Tibial nerve (tissue), 4 donors: ENCODE data around the gene SDK2. TPM values are rescaled to one million over a fixed set of nuclear protein-coding genes. Genes with fewer than 3 reads are reported as not detected.

Source experiments
- DNase-seq, 2 donors: peaks; one replicate each; pipeline ENCODE4 v3.0.0-alpha.2; 2019; ENCODE audit warnings: low spot score in 2 of 2
- H3K27ac ChIP-seq, 4 donors: fragments of 200-600 bp; sonication (generic) in 3 of 4; one replicate each; pipeline ENCODE4 v1.5.1; 2017 to 2019; ENCODE audit warnings: mild to moderate bottlenecking in 1 of 4
- H3K27me3 ChIP-seq, 2 donors: fragments of 200-600 bp; sonication (generic) in 1 of 2; one replicate each; pipeline versions ENCODE4 v1.5.1 to v1.6.0; 2017 to 2019
- H3K36me3 ChIP-seq, 3 donors: fragments of 200-600 bp; sonication (generic); one replicate each; pipeline ENCODE4 v1.5.1; 2018 to 2019
- H3K4me1 ChIP-seq, 4 donors: fragments of 200-600 bp; sonication (generic) in 3 of 4; one replicate each; pipeline ENCODE4 v1.5.1; 2017 to 2019
- H3K4me3 ChIP-seq, 4 donors: fragments of 200-600 bp; sonication (generic) in 3 of 4; one replicate each; pipeline ENCODE4 v1.5.1; 2017 to 2019; ENCODE audit warnings: mild to moderate bottlenecking in 1 of 4, moderate library complexity in 1 of 4
- H3K9me3 ChIP-seq, 4 donors: fragments of 200-600 bp; sonication (generic) in 3 of 4; one replicate each; pipeline ENCODE4 v1.5.1; 2017 to 2019
- EP300 ChIP-seq, 2 donors: sonication (generic); formaldehyde crosslinking; IDR thresholded peaks; one replicate each; pipeline ENCODE4 v1.6.1; 2017; ENCODE audit warnings: antibody characterized with exemption in 2 of 2, mild to moderate bottlenecking in 1 of 2
- POLR2A ChIP-seq, 2 donors: fragments of 450-650 bp; IDR thresholded peaks; one replicate each; pipeline ENCODE4 v1.6.1; 2017; ENCODE audit warnings: antibody characterized with exemption in 2 of 2, mild to moderate bottlenecking in 2 of 2, moderate library complexity in 2 of 2
- WGBS, 2 donors: methylation state at CpG; one replicate each; pipeline ENCODE4 v1.1.5; 2018; 5-methylcytosine and 5-hydroxymethylcytosine counted together
- total RNA-seq, 4 donors: library from RNA; depleted of rRNA; stranded (reverse); fragments of >200 nt; gene quantifications; one replicate each; pipeline ENCODE4 v1.1.0, GENCODE V29; 2016
- TF ChIP-seq, protein P1 (sequence below), 5 experiments: fragments of 200-600 bp in 3 of 5; fragments of 450-650 bp in 2 of 5; sonication (generic) in 3 of 5; IDR thresholded peaks; one replicate each; pipeline ENCODE4 v1.5.1; 2016 to 2019; ENCODE audit warnings: antibody characterized with exemption in 5 of 5, mild to moderate bottlenecking in 3 of 5, moderate library complexity in 2 of 5

Gene SDK2
- total RNA-seq, 4 donors from 2014 or later, result 3.1 to 6.3 (median 4.6) TPM

DNA sequence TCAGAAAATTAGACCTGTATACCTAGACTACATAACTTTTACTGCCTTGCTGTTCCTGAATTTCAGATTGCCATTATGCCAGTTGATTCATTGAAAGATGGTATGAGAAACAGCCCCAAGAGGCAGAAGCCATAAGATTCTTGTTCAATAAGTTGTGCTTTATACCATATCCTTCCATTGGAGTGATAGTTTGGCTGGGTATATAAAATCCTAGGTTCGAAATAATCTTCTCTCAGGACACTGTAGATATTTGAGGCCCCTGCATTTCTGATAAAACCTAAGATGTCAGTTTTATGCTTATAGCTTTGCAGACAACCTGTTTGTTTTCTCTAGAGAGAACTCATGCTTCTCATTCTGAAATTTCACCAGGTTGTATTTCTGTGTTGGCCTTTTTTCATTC, 9.6 kb upstream of the SDK2 start:
- no peak overlapping the region for H3K27ac ChIP-seq
- TF ChIP-seq, protein P1, sequence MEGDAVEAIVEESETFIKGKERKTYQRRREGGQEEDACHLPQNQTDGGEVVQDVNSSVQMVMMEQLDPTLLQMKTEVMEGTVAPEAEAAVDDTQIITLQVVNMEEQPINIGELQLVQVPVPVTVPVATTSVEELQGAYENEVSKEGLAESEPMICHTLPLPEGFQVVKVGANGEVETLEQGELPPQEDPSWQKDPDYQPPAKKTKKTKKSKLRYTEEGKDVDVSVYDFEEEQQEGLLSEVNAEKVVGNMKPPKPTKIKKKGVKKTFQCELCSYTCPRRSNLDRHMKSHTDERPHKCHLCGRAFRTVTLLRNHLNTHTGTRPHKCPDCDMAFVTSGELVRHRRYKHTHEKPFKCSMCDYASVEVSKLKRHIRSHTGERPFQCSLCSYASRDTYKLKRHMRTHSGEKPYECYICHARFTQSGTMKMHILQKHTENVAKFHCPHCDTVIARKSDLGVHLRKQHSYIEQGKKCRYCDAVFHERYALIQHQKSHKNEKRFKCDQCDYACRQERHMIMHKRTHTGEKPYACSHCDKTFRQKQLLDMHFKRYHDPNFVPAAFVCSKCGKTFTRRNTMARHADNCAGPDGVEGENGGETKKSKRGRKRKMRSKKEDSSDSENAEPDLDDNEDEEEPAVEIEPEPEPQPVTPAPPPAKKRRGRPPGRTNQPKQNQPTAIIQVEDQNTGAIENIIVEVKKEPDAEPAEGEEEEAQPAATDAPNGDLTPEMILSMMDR (IDR thresholded peaks at IDR 0.05), result no peak
- TF ChIP-seq POLR2A (IDR thresholded peaks at IDR 0.05), result no peak
- no peak for TF ChIP-seq EP300 (IDR thresholded peaks at IDR 0.05)
- H3K9me3 ChIP-seq, result peaks cover 0 to 19% (median 0%) of the 10 kb centered on the region in 4 donors
- WGBS, 2 donors, result 89 to 94% methylated on average over 1 of the region's 1 CpG
- H3K4me1 ChIP-seq, result peaks cover 0 to 6% (median 0%) of the 10 kb centered on the region in 4 donors
- no peak for DNase-seq
- no peaks in the 10 kb centered on the region for H3K36me3 ChIP-seq
- peaks cover 0 to under 1% of the 10 kb centered on the region in 2 donors for H3K27me3 ChIP-seq
- H3K4me3 ChIP-seq, result no peak overlapping the region

DNA sequence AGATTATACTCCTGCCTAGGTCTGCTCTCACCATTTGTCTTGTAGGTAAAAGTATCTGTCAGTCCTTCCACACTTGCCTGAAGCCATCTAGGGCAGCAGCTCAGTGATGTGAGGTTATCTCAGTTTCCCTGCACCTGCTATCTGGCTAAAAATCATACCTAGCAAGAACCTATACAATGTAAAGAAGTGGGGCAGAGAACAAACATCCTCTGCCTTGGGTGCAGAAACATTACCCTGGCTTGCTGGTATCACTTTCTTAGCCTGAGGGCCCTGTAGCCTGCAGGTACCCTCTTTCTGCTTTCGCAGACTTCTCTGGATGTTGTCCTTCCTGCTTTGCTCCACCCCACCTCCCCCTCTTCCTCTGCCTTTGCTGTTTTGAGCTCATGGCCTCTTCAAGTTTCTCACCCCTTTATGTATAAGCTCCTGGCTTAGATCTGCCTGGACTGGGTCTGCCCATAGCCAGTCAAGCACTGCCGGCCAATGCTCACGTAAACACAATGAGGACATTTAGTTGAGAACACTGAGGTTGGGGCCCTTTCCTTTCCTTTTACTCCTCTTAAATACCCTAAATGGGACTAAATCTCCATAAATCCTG, 8.7 kb upstream of the SDK2 start:
- peaks cover 0 to 6% (median 0%) of the 10 kb centered on the region in 4 donors for H3K4me1 ChIP-seq
- no peaks in the 10 kb centered on the region for H3K36me3 ChIP-seq
- DNase-seq, result no peak
- no peak overlapping the region for H3K27ac ChIP-seq
- 63 to 65% methylated on average over 3 of the region's 3 CpGs for WGBS, 2 donors
- H3K4me3 ChIP-seq, result no peak overlapping the region
- H3K9me3 ChIP-seq, result peaks cover 0 to 19% (median 0%) of the 10 kb centered on the region in 4 donors
- TF ChIP-seq EP300 (IDR thresholded peaks at IDR 0.05) (no peak), POLR2A (IDR thresholded peaks at IDR 0.05) (no peak)
- peaks cover 0 to 6% of the 10 kb centered on the region in 2 donors for H3K27me3 ChIP-seq

DNA sequence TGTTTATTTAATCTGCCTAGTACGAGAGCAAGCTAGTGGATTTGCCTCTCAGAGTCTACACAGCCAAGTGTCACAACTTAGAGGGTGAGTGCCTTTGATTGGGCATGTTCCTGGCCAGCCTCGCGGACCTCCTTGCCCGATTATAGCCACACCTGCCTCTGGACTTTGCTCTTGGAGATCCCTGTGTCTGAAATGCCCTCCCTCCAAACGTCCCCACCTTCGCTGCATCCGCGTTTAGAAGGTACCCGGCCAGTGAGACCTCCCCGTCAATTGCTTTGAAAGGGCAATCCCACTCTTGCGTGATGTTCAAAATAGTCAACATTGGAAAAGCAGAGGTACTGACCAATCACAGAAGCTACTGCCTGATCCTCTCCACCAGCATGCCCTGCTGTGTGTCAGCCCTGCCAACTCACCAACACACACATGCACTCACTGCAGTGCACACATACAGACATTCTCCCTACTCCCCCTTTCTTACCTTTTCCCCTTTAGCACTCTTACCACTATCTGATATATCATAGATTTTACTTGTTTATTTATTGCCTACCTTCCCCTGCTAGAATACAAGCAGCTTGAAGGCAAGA, 6.5 kb upstream of the SDK2 start:
- Histone ChIP-seq H3K36me3 (no peaks in the 10 kb centered on the region), H3K4me1 (peaks cover 0 to 5% (median under 1%) of the 10 kb centered on the region in 4 donors), H3K27ac (no peak overlapping the region), H3K27me3 (peaks cover 0 to 19% of the 10 kb centered on the region in 2 donors), H3K9me3 (peaks cover 0 to 19% (median 0%) of the 10 kb centered on the region in 4 donors), H3K4me3 (no peak overlapping the region)
- WGBS, 2 donors, result 79 to 86% methylated on average over 10 to 11 of the region's 11 CpGs
- no peak for DNase-seq
- no peak for TF ChIP-seq EP300 (IDR thresholded peaks at IDR 0.05)

DNA sequence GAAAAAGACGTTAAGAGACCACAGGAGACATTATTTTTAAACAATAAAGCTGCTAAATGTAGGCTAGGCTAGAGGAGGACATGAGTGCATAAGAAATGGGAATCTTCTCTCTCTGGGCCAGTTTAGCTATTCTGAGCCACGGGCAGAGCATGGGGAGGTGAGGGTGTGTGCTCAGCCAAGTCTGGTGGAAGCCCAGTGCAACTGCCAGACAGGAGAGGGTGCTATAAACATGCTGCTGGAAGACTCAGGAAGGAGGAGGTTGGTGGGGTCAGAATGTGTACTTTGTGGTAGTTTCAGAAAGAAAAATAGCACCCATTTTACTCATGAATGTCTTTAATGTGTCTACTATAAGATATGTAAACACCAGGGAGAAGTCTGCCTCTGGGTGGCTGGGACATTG, 5.9 kb upstream of the SDK2 start:
- Histone ChIP-seq H3K36me3 (no peaks in the 10 kb centered on the region), H3K9me3 (peaks cover 0 to 19% (median 0%) of the 10 kb centered on the region in 4 donors), H3K27me3 (peaks cover 0 to 19% of the 10 kb centered on the region in 2 donors), H3K27ac (no peak overlapping the region), H3K4me3 (no peak overlapping the region), H3K4me1 (peaks cover 0 to 11% (median 3%) of the 10 kb centered on the region in 4 donors)
- DNase-seq, result no peak
- WGBS, 2 donors, result 33 to 45% methylated on average over 2 of the region's 2 CpGs
- TF ChIP-seq, protein P1 (IDR thresholded peaks at IDR 0.05), result no peak
- TF ChIP-seq POLR2A (IDR thresholded peaks at IDR 0.05) (no peak), EP300 (IDR thresholded peaks at IDR 0.05) (no peak)

DNA sequence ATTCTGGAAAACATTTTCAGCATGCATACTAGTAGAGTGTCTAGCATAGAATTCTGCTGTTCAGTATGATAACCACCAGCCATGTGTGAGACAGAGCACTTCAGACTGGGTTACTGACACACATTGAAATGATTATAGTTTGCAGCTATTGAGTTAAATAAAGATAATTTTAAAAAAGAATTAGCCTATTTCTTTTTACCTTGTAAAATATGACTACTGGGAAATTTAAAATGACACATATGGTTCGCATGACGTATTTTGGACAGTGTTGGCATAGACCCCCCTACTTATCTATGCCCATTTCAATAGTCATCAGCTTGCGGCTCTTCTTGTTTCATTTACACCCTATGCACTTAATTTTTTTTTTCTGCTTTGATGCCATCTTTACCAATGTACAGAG, 4.7 kb upstream of the SDK2 start:
- Histone ChIP-seq H3K27ac (no peak overlapping the region), H3K4me3 (no peak overlapping the region), H3K9me3 (peaks cover 0 to 12% (median 0%) of the 10 kb centered on the region in 4 donors), H3K36me3 (no peaks in the 10 kb centered on the region), H3K4me1 (peaks cover 0 to 18% (median 7%) of the 10 kb centered on the region in 4 donors), H3K27me3 (peaks cover 0 to 23% of the 10 kb centered on the region in 2 donors)
- TF ChIP-seq POLR2A (IDR thresholded peaks at IDR 0.05), result no peak
- TF ChIP-seq, protein P1 (IDR thresholded peaks at IDR 0.05), result no peak
- no peak for TF ChIP-seq EP300 (IDR thresholded peaks at IDR 0.05)
- WGBS, 2 donors, result 90 to 94% methylated on average over 3 of the region's 3 CpGs
- no peak for DNase-seq

DNA sequence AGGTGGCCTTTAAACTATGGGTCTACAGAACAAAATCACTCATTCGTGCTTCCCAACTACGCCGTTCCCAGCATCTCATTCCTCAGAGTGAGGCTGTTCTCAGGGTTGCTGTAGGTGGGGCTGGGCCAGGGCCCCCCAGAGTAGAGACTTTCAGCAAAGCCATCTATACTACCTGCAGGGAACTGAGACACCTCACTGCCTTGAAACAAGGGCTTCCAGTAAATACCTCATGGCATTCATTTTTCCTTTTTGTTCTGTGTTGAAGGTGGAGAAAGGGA, 4.2 kb upstream of the SDK2 start:
- Histone ChIP-seq H3K9me3 (peaks cover 0 to 7% (median 0%) of the 10 kb centered on the region in 4 donors), H3K36me3 (no peaks in the 10 kb centered on the region), H3K4me3 (no peak overlapping the region), H3K27ac (peak overlapping the region in 1 of 4 donors; percentile 30), H3K4me1 (peaks cover 0 to 23% (median 11%) of the 10 kb centered on the region in 4 donors), H3K27me3 (peaks cover 0 to 28% of the 10 kb centered on the region in 2 donors)
- TF ChIP-seq EP300 (IDR thresholded peaks at IDR 0.05) (no peak), POLR2A (IDR thresholded peaks at IDR 0.05) (no peak)
- TF ChIP-seq, protein P1 (IDR thresholded peaks at IDR 0.05), result no peak
- DNase-seq, result no peak
- WGBS, 2 donors, result 87 to 96% methylated on average over 3 of the region's 3 CpGs
